AG04450 (cell line): ENCODE measurements around the gene UNC5C. TPM values are rescaled to one million over a fixed set of nuclear protein-coding genes. Genes with fewer than 3 reads are reported as not detected.

Source experiments
- CTCF ChIA-PET: fragments of 300-600, 350-600 bp; formaldehyde crosslinking; extraction: SDS; loops from one replicate; lab custom pipeline; 2022; ENCODE audit warnings: antibody characterized with exemption, inconsistent platforms; lab: Charles Lee
- POLR2A ChIA-PET: fragments of 350-600 bp; formaldehyde crosslinking; extraction: SDS; loops from one replicate; lab custom pipeline; 2021; ENCODE audit warnings: antibody characterized with exemption, inconsistent platforms; lab: Yijun Ruan, JAX
- DNase-seq: peaks from one replicate; pipeline ENCODE4 v3.0.0-alpha.2; 2011; ENCODE audit warnings: low read depth, low spot score
- H3K27ac ChIP-seq: one replicate; pipeline ENCODE4 v1.5.1; 2012; ENCODE audit warnings: low read depth, low read length, control low read depth
- H3K27me3 ChIP-seq: one replicate; pipeline ENCODE4 v1.6.0; 2012; ENCODE audit warnings: low read length; ENCODE audit not compliant: control insufficient read depth, insufficient read depth
- H3K4me3 ChIP-seq: 2 replicates; pipeline ENCODE4 v1.5.1; 2011; ENCODE audit warnings: mild to moderate bottlenecking, low read depth, low read length, control low read depth
- H3K9me3 ChIP-seq: 2 replicates; pipeline ENCODE4 v1.5.1; 2012; ENCODE audit warnings: low read length; ENCODE audit not compliant: control insufficient read depth, insufficient read depth
- polyA plus RNA-seq: library from polyadenylated mRNA; depleted of rRNA; stranded (reverse); fragments of >200 nt; gene quantifications from 2 replicates; pipeline ENCODE4 v1.2.3, GENCODE V29; 2011
- TF ChIP-seq, protein P1 (sequence below): IDR thresholded peaks from 2 replicates; pipeline ENCODE4 v1.5.1; 2011; ENCODE audit warnings: low read depth, low read length, control low read depth, inconsistent platforms

Gene UNC5C
- polyA plus RNA-seq, 1 experiment: 0.07 TPM

DNA sequence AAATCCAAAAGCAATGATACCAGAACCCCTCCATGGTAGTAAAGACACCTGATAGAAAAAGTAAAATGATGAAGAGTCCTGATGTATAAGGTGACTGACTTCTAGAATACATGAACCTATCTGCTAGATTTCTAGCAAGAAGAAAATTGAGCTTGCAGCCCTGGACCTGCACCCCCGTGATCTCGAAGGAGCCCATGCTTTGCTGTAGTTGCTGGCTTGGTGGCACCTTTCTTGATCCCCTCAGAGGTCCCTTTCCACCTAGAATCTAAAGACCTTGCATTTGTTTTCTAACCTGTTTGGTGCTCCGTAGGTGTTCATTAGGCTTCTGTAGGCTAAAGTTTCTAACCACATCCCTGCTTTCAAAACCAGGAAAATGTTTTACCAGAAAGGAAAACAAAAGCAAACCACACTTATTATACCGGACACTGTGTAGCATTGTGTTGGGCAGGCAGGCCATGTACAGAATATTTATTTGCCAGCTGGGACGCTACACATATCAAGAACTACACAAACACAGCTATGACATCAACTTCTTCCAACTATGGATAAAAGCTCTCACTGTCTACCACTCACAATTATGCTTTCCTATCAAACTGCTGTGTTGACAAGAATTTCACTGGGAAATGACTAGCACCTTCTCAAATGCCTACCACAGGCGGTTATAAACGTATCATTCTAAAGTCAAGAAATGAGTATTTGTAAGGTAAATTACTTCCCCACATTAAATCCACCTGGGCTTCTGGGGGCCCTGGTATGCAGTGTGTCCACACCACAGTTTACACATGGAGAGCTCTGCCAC, 316.2 kb downstream of the UNC5C start:
- H3K27ac ChIP-seq: no peak overlapping the region
- POLR2A ChIA-PET: no interaction called here
- H3K27me3 ChIP-seq: no peaks in the 10 kb centered on the region
- H3K9me3 ChIP-seq: no peaks in the 10 kb centered on the region
- DNase-seq: no peak
- TF ChIP-seq, protein P1, sequence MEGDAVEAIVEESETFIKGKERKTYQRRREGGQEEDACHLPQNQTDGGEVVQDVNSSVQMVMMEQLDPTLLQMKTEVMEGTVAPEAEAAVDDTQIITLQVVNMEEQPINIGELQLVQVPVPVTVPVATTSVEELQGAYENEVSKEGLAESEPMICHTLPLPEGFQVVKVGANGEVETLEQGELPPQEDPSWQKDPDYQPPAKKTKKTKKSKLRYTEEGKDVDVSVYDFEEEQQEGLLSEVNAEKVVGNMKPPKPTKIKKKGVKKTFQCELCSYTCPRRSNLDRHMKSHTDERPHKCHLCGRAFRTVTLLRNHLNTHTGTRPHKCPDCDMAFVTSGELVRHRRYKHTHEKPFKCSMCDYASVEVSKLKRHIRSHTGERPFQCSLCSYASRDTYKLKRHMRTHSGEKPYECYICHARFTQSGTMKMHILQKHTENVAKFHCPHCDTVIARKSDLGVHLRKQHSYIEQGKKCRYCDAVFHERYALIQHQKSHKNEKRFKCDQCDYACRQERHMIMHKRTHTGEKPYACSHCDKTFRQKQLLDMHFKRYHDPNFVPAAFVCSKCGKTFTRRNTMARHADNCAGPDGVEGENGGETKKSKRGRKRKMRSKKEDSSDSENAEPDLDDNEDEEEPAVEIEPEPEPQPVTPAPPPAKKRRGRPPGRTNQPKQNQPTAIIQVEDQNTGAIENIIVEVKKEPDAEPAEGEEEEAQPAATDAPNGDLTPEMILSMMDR: no peak
- CTCF ChIA-PET: no interaction called here
- H3K4me3 ChIP-seq: no peak overlapping the region

GRCh38 chr4:95231681-95232080, 317.1 kb downstream of the UNC5C start:
- H3K9me3 ChIP-seq: no peaks in the 10 kb centered on the region
- ChIA-PET CTCF (no interaction called here), POLR2A (no interaction called here)
- H3K27ac ChIP-seq: no peak overlapping the region
- TF ChIP-seq, protein P1: no peak
- no peak overlapping the region for H3K4me3 ChIP-seq
- no peak for DNase-seq
- H3K27me3 ChIP-seq: no peaks in the 10 kb centered on the region

GRCh38 chr4:95225849-95226248, 322.9 kb downstream of the UNC5C start:
- POLR2A ChIA-PET: no interaction called here
- Histone ChIP-seq H3K27me3 (no peaks in the 10 kb centered on the region), H3K4me3 (no peak overlapping the region), H3K27ac (no peak overlapping the region), H3K9me3 (no peaks in the 10 kb centered on the region)
- DNase-seq: no peak
- CTCF ChIA-PET: no interaction called here
- TF ChIP-seq, protein P1: no peak

DNA sequence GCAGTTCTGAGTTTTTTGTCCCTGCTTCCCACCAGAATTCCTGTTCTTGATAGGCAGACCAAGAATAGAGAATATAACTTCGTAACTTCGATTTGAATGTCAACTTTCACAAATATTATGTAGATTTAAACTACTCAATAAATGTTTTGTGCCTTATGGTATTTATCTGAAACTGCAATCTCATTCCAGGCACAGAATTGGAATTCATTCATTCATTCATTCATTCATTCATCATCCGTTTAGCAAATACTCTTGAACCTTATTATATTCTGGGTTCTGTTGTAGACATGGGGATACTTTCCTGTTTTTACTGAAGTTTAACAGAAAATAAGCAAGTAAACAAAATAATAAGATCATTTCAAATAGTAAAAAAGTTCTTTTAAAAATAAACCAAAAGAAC, 324.4 kb downstream of the UNC5C start:
- TF ChIP-seq, protein P1: no peak
- no peak overlapping the region for H3K27ac ChIP-seq
- no peaks in the 10 kb centered on the region for H3K27me3 ChIP-seq
- no peak overlapping the region for H3K4me3 ChIP-seq
- no peaks in the 10 kb centered on the region for H3K9me3 ChIP-seq
- ChIA-PET POLR2A (no interaction called here), CTCF (no interaction called here)
- no peak for DNase-seq
